Stimulated activated CD8-positive, alpha-beta memory T cell treated with anti-CD3 and anti-CD28 coated beads, Interleukin-7, amount 100 ng/mL, for 1 hour (primary cell): ENCODE data around the gene TEX12.

Experiments
- DNase-seq, 2 donors: peaks; one replicate each; pipeline ENCODE4 v3.0.0-alpha.2; 2020; ENCODE audit warnings: low read depth in 2 of 2

The TEX12 gene

DNA sequence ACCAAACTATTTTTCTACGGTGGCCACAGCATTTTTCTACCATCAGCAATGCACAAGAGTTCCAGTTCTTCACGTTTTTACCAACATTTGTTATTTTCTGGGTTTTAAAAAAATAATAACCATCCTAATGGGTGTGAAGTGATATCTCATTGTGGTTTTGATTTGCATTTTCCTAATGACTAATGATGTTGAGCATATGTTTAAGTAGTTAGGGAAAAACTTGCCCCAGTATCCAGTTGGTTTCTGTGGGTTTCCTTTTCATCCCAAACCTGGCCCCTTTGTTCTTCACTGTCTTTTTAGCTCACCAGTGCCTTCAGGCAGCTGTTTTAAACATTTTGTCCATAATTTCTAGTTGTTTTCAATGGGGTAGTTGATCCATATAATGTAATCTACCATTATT lies 44.4 kb downstream of the TEX12 start:
- no peak for DNase-seq

DNA sequence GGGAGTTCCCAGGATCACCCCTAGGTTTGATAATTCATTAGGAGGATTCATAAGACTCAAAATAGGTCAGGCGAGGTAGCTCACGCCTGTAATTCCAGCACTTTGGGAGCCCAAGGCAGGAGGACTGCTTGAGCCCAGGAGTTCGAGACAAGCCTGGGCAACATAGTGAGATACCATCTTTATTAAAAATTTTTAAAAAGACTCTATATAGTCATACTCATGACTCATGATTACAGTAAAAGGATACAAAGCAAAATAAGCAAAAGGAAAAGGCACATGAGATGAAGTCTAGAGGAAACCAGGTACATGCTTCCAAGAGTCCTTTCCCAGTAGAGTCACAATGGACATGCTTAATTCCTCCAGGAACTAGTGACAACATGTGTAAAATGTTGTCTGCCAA lies 45.1 kb downstream of the TEX12 start:
- no peak for DNase-seq

DNA sequence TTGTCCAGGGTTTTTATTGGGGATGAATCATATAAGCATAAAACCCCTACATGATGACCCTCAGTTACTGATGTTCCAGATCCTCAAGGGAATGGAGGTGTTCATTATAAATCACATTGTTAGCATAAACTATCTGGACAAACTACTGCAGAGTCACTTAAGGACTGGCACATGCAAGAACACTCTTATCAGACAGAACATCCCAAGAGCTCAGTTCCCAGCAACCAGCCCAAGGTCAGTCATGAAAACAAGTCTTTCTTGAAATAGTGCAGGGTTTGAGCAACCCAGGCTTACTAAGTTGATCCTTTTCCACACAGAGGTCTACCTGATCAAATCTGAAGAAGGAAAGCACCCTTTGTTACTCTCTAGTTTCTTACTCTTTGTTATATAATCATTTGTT lies 45.5 kb downstream of the TEX12 start:
- DNase-seq = no peak

DNA sequence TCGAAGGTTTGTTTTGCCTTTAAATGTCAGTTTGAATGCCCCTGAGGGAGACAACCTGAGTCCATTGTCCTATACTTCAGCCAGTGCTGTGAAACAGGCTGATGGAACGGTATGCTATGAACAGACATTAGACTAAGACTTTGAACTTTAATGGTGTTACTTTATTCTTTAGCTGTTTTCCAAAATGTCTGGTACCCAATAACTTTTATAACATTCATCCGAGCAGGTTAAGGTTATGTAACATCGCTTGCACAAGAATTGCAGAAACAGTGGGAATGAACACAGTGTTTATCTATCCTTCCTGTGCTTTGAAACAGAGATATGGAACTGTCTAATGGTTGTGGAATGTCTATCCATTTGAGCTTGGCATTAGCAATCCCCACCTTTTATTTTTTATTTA lies 46.6 kb downstream of the TEX12 start:
- DNase-seq = no peak

DNA sequence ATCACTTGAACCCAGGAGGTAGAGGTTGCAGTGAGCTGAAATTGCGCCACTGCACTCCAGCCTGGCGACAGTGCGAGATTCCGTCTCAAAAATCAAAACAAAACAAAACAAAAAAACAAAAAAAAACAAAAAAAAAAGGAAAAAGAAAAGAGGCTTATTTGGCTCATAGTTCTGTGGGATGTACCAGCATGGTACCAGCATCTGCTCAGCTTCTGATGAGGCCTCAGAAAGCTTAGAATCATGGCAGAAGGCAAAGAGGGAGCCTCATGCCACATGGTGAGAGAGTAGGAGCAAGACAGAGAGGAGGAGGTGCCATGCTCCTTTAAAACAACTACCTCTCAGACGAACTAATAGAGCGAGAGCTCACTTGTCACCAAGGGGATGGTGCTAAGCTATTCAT lies 48.4 kb downstream of the TEX12 start:
- no peak for DNase-seq

DNA sequence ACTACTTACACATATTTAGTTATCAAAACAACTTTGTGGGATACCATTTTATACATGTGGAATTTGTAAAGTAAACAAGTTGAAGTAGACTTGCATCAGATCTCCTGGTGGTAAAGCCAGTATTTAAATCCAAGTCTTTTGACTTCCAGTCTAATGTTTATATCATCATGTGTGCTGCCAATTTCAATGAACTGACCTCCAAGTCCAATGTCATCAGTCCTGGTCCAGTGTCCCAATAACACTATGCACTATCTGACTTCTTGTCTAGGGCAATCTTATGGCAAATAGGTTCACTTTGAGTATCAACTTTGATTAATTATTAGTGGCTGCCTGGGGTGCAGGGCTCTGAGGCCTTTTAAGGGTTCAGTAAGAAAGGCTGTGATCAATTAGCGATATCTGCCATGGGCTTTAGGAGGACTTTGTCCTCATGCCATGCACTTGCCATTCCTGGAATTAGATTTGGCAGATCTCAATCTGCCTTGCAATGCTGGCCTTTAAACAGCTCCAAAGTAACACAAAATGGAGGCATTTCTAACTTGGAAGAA lies 49.5 kb downstream of the TEX12 start:
- no peak for DNase-seq

DNA sequence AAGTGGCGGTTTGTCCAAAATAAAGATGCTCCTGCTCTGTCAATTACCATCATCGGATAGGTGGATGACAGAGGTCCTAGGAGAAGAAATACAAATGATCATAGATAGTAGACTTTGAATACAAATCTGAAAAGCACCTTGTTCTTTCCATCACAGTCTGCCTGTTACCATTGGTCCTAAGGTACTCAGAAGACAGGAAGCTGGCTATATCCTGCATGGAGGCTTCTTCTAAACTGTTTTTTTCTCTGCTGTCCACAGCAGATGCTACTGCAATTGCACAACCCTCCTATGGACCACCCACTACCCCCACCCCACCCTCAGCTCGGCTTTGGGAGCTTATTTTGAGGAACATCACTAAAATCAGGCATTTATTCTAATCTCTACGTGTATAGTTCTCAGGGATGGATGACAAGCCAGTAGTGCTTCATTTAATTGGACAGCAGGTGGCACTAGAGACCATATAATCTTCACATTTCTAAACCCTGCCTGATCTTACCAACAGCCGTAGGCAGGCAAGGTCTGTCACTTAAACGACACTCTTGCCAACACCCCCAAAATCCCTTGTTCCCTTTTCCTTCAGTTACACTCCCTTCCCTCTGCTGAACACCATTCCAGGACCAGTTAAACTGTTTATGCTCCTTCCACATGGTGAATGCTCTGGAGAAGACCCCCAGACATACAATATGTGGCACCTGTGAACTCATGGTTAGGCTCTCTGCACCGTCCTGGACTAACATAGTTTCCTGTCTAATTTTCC lies 52.5 kb downstream of the TEX12 start:
- DNase-seq = no peak

DNA sequence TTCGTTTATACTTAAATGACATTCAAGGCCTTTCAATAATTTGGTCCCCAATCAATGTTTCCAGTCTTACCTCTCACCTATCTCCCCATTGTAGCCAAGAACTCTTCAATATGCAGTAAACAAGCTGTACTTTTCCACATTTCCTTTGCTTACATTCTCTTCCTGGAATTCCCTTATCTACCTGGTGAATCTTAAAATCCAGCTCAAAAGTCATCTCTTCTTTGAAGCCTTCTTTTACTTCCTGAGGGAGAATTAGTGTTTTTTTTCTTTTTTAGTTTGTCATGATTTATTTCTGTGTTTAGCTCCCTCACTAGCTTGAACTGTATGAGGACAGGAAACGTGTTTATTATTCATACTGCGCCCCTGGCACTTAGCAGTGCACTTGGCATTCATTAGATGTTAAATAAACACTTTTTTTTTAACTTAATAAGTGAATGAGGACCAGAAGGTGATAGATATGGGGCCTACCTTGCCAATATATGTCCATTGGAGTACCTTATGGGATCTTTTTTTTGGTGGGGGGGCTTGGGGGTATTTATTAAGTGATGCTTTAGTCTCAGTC lies 54.2 kb downstream of the TEX12 start:
- no peak for DNase-seq
